Left colon (tissue), 2 donors: ENCODE data around the gene CASQ1. TPM values are rescaled to one million over a fixed set of nuclear protein-coding genes. Genes with fewer than 3 reads are reported as not detected.

ENCODE experiments used
- ATAC-seq: fragments of 200-7000 bp; cut with Tn5 transposase; one replicate; pipeline ENCODE4 v1.9.1; 2020; ENCODE audit warnings: mild to moderate bottlenecking, moderate library complexity
- DNase-seq, 2 donors: peaks; one replicate each; pipeline ENCODE4 v3.0.0-alpha.2; 2020
- intact Hi-C, 2 donors: fragments of 100-400 bp; cut with DNase I in 1 of 2; cut with micrococcal nuclease in 1 of 2; formaldehyde crosslinking; loops; one replicate each; pipeline versions ENCODE4 v1.11.2 to v1.14.0; 2022; cut with DNase I, micrococcal nuclease
- total RNA-seq, 2 donors: library from RNA; stranded (reverse); fragmentation: NEBNext Ultra II Directional; extraction: Animal tissue kit (Norgen Biotek cat#: 25700); gene quantifications; one replicate each; pipeline ENCODE4 v1.2.1, GENCODE V29; 2021
- donor health status: DM: no; HTN: no; CAD: no.
- donor health status: DM: yes; HTN: yes; CAD: no.

The CASQ1 gene
- total RNA-seq, 2 donors from 2014 or later: 0.64 TPM; not detected in 1

- DNase-seq (no peak), ATAC-seq (no peak)
- intact Hi-C loops: loop anchor here in 1 of 2 donors (10.0 kb wide), 1 partner anchor 51 kb away; no protein-coding TSS in a partner anchor
Observed at GRCh38 chr1:160244209-160244608, 53.8 kb downstream of the CASQ1 start.

GRCh38 chr1:160245434-160245833, 55.1 kb downstream of the CASQ1 start:
- intact Hi-C loops: loop anchor here in 1 of 2 donors (10.0 kb wide), 1 partner anchor 49 kb away; no protein-coding TSS in a partner anchor
- ATAC-seq: no peak

GRCh38 chr1:160247053-160247452, 56.7 kb downstream of the CASQ1 start:
- ATAC-seq: no peak
- intact Hi-C loops: loop anchor here in 1 of 2 donors (10.0 kb wide), 1 partner anchor 48 kb away; no protein-coding TSS in a partner anchor
- no peak for DNase-seq

More at GRCh38 chr1:160245434-160245833, 55.1 kb downstream of the CASQ1 start:
- DNase-seq: no peak

- intact Hi-C loops: loop anchor here in 1 of 2 donors (10.0 kb wide), 1 partner anchor 146 kb away; no protein-coding TSS in a partner anchor
- DNase-seq (no peak), ATAC-seq (no peak)
Observed at GRCh38 chr1:160251011-160251410, 60.6 kb downstream of the CASQ1 start.

Other genes starting within 250 kb of the CASQ1 start
- 10 to 100 TPM; 31.5 to 46.3 TPM for gene IGSF9, start 245.0 kb upstream of the CASQ1 start, total RNA-seq
- not detected for gene SLAMF9, start 236.3 kb upstream of the CASQ1 start, total RNA-seq
- gene PIGM, start 158.6 kb upstream of the CASQ1 start, total RNA-seq: 1 to 10 TPM; 5.4 to 6.2 TPM
- under 1 TPM in 1 of 2 donors, not detected in 1; 0.45 TPM for gene KCNJ10, start 120.4 kb upstream of the CASQ1 start, total RNA-seq
- gene KCNJ9, start 109.0 kb upstream of the CASQ1 start, total RNA-seq: not detected
- gene IGSF8, start 92.0 kb upstream of the CASQ1 start, total RNA-seq: 10 to 100 TPM; 57.6 to 64.0 TPM
- 10 to 100 TPM in 1 of 2 donors, 1 to 10 TPM in 1; 1.8 to 12.1 TPM for gene ATP1A2, start 74.8 kb upstream of the CASQ1 start, total RNA-seq
- not detected for gene ATP1A4, start 39.0 kb upstream of the CASQ1 start, total RNA-seq
- 10 to 100 TPM; 26.2 to 42.4 TPM for gene PEA15, start 14.8 kb downstream of the CASQ1 start, total RNA-seq
- 10 to 100 TPM; 83.3 to 92.8 TPM for gene DCAF8, start 72.0 kb downstream of the CASQ1 start, total RNA-seq
- 10 to 100 TPM; 57.3 to 70.1 TPM for gene PEX19, start 94.6 kb downstream of the CASQ1 start, total RNA-seq
- gene COPA, start 152.7 kb downstream of the CASQ1 start, total RNA-seq: 100 to 1,000 TPM; 153 to 165 TPM
- 100 to 1,000 TPM in 1 of 2 donors, 10 to 100 TPM in 1; 89.5 to 109 TPM for gene NCSTN, start 152.8 kb downstream of the CASQ1 start, total RNA-seq
- gene NHLH1, start 176.5 kb downstream of the CASQ1 start, total RNA-seq: under 1 TPM in 1 of 2 donors, not detected in 1; 0.20 TPM
- gene VANGL2, start 210.0 kb downstream of the CASQ1 start, total RNA-seq: 1 to 10 TPM; 5.8 to 6.3 TPM